Suppressor macrophage treated with lipopolysaccharide for 4 hours (primary cell): ENCODE results near the gene DNMT3A.

Source experiments
- DNase-seq: peaks from one replicate; pipeline ENCODE4 v3.0.0-alpha.2; 2020

Gene DNMT3A

GRCh38 chr2:25341753-25342371, at the start of gene DNMT3A:
Gene DNMT3A, minus strand, starts transcription at chr2:25341925. Its CDS starts 27,941 bp downstream, at chr2:25313984.
- DNase-seq, result peak; percentile 59

DNA sequence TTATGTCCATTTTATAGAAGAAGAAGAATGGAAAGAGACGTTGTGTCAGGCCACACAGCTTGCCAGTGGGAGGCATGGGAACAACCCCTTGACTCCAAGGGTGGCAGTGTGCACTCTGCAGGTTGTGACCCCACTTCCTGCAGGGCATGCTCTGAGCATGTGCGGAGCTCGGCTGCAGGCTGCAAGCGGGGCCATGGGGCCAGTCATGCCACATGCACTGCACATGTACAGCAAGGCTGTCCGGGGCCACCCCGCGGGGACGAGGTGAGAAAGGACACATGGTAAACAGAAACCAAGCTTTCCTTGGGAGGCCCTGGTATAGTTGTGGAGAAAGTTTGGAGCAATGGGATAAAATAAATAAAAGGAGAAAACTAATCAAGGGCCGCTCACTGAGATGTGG, 47.4 kb upstream of the DNMT3A start:
- DNase-seq, result no peak

DNA sequence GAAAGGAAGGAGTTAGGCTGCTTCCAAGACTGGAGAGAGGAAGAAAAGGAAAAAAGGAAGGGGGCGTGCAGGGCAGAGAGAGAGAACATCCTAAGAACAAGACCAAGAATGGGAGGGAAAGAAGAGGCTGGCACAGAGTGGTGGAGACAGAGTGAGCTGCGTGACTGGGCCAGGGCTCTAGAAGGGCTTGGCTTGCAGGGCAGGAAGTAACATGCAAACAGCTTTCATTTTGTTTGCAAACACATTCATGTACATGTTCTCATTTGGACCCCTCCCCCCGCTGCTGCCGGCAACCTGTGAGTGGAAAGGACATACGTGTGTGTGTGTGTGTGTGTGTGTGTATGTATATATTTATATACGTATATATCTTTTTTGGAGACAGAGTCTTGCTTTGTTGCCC, 46.8 kb upstream of the DNMT3A start:
- DNase-seq, result no peak

DNA sequence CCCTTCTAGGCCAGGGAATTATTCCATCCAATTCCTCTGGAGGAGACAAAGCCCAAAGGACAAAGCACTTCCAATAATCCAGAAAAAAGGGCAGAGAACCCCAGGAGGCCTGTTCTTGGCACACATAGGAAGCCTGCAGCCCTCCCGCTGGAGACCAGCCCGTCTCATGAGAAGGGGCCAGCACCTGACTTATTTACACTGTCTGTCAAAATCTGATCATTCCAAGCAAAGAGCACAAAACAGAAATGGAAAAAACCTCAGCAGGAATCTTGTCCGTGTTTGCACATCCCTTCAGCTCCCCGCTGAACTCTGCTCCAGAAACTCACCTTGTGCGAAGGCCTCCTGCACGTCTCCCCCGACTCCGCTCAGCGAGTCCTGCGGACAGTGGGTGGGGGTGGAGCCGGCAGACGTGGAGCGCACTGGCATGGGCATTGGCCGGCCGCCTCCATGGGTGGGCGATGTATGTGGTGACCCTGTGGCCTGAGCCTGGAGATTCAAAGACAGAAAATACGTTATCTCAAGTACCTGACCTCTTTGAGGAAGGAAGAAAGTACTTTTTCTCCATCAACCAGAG, 46.2 kb upstream of the DNMT3A start:
- no peak for DNase-seq

DNA sequence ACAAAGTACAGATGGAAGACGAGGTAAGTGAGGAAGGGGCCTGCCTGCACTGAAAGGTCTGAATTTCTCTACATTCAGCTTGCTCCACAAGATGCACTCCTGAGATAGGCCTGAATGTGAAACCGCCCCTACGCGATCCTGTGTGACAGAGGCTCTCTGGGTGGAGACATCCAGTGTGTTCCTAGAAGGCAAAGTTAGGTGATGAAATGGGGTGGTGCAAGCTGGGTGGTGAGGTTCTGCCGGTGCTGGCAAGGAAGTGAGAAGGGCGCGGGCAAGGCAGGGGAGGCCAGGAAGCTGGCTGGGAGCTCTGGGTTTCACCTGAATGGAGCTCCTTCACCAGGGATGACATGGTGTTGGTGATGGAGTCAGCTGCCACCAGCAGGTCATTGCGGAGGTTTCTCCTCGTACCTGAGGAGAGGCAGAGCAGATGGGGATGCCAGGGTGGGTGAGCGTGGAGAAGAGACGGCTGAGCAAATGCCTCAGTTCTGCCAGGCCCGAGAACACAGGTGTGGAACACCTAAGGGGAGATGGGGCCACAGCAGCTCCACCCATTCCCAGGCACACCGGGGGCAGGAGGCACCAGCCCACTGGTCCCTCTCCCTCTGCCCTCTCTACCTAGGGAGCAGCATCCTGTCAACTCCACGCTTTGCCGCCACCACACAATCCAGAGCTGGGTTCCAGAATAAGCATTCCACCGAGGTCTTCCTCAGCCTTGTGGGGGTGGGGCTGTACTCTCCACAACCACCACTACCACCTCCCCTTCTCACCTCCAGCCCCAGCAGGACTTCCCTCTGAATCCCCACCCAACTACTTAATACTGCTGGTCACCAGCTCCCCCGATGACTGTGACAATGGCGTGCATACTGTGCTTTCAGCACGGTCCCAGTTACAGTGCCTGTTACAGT, 45.5 kb upstream of the DNMT3A start:
- no peak for DNase-seq

DNA sequence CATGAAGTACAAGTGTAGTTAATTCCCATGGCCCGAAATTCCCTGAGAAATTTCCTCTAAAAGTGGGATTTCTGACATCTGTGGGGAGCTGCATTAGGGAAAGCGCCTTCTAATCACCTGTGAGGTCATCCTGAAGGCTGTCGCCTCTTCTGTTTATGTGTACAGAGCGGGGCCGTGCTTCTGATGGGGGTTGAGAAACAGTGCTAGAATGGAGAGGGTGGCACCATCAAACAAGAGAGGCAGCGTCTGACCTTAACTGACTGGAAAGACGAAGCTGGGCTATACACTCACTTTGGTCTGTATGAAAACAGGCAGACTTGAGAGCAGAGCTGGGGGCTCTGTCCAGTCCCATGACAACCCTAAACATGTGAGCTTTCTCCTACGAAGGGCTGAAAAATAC, 44.2 kb upstream of the DNMT3A start:
- no peak for DNase-seq

- DNase-seq, result no peak
These were observed 42.1 kb upstream of the DNMT3A start for GRCh38 chr2:25383806-25384205.

GRCh38 chr2:25381502-25381901, 39.8 kb upstream of the DNMT3A start:
- peak; percentile 42 for DNase-seq

DNA sequence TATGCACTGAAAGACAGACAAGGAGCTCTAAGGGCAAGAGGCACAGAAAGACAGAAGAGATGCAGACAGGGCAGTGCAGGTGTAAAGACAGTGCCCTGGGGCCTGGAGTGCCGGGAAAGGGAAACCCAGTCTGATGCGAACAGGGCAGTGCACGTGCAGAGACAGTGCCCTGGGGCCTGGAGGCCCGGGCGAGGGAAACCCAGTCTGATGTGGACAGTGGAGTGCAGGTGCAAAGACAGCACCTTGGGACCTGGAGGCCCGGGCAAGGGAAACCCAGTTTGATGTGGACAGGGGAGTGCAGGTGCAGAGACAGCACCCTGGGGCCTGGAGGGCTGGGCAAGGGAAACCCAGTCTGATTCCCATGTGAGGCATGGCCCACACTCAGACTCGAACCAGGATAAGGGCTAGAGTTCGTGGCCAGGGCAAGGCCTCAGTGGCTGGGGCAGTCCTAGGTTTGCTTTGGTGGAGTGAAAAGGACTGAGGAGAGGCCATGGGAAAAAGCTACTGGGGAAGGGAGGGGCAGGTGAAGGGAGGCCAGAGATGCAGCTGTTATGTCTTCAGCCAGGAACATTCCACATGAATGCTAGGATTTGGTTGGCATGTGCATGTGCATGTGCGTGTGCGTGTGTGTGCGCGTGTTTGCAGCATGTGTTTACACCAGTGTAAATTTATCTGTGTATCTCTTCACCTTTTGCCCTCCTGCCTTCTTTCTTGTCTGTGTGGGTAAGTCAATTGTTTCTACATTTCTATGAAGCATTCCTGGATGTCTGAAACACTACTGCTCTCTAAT, 39.1 kb upstream of the DNMT3A start:
- no peak for DNase-seq

GRCh38 chr2:25380023-25380422, 38.3 kb upstream of the DNMT3A start:
- DNase-seq, result no peak

GRCh38 chr2:25379535-25379934, 37.8 kb upstream of the DNMT3A start:
- DNase-seq, result no peak

DNA sequence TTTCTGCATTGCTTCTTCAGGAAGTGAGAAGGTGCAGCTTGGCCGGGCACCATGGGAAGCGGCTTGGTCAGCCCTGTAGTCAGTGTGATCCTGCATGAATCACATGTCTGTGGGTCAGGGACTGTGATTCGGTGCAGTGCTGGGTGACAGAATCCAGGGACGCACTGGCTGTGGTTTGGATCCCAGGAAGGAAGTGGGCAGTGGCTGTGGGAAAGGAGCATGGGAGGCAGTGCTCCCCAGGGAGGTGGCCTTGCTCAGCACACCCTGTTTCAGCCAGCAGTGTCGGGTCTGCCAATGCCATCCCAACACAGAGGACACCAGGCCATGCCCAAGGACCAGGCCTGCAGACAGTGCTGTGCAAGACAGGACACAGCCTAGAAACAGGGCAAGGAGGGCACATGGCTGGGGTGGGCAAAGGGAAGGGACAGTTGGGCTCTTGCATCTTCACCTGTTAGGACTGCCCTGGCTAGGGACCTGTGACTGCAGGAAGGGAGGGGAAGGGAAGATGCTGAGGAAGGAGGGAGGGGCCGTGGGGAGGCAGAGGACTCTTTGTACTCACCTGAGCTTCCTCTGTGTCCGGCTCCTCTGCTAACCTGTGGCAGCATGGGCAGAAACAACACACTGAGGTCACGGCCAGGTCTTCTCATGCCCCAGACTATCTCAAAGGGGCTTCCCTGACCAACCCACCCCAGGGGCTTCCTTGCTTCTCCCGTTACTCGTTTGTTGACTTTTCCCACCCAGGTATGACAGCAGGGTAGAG, 37.2 kb upstream of the DNMT3A start:
- peak; percentile 69 for DNase-seq

DNA sequence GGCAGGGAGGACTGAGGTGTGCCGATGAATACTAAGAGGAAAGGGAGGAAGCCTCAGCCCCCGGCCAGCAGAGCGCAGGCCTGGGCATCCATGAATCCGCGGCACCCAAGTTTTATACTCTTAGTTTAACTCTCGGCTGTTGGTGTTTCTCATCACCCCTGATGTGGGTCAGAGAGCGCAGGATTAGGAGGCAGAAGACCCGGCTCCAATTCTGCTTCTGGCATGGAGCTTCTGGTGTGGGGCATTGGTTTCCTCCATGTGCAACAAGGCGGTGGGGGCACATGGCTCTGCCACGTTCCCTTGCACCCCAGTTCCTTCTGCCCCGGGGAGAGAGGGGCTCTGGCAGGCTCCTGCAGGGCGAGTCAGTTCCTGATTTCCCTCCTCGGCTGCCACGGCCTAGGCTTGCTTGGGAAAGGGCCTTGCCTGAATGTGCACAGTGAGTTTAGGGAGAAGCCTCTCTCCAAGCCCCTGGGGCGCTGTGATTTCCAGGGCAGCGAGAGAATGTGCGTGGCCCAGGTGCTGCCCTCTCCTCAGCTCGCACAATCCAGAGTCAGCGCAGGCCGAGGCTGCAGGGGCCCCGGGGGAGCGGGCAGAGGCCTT, 36.2 kb upstream of the DNMT3A start:
- DNase-seq, result no peak

- DNase-seq, result peak; percentile 87
These were observed 35.3 kb upstream of the DNMT3A start for GRCh38 chr2:25376750-25377621.

GRCh38 chr2:25375989-25376545, 34.3 kb upstream of the DNMT3A start:
- no peak for DNase-seq

- no peak for DNase-seq
These were observed 33.8 kb upstream of the DNMT3A start for GRCh38 chr2:25375371-25375988.

- no peak for DNase-seq
These were observed 33.1 kb upstream of the DNMT3A start for GRCh38 chr2:25374827-25375226.

DNA sequence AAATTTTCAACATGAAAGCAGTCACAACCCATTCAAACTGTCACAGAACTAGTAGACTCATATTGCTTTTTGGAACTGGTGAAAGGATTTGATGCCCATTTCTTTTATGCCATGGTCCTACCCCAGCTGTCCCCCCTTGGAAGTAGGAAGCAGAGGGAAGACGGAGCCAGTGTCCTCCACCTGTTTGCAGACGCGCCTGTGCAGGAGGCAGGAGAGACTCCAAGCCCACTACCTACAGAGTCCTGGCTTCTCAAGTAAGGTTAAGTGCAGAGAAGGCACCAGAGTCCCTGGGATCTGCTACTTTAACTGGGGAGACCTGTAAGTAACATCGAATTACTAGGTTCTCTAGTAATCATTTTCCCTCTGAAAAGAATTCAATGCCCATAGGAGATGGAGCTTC, 32.7 kb upstream of the DNMT3A start:
- no peak for DNase-seq

DNA sequence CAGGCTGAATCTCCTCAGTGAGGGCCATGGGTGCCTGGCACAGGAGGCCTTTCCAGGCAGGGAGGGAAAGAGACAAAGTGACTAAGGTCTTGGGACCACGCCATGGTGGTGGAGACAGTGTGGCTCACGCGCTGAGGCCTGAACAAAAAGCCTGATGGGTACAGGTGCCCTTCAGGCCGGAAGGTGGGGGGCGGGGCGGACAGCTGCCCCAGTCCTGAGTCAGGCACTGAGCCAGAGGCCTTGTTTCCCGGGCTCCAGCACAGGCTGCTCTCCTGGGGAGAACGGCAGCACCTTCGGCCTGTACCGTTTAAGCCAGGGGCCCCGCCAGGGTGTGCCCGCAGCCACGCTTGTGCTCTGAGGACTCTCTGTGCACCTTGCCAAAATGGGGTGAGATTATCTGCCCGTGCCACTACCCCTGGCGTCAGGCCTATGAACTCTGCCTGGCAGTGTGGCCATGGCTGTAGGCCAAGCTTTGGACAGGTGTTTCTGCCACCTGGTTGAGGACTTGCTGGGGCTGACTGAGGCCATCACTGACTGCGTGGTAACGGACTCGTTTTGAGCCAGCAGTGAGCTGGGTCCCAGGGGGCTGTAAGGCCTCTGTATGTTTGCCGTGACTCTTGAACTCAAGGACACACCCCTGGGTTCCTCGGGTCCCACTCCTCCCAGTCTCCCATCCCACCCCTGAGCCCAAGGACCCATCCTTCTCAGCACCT, 31.7 kb upstream of the DNMT3A start:
- no peak for DNase-seq
